ENCODE measurements around the gene NKAIN1.

DNA sequence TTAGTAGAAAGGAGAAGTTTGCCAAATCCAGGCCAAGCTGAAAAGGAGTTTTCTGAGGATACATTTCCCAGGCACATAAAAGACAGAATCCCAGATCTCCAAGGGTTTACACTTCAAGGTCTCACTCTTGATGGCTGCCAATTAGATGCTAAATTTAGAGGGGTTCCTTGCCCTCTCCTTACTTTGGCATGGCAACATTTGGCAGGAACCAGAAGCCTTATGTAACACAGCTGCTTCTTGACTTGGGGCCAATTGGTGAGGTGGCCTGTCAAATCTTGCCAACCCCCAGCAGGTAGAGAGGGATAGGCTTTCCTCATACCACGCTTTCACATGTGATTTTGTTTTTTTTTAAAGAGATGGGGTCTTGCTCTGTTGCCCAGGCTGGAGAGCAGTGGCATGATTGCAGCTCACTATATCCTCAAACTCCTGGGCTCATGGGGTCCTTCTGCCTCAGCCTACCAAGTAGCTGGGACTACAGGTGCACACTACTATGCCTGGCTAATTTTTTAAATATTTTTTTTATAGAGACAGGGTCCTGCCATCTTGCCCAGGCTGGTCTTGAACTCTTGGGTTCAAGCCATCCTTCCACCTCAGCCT lies 25.2 kb upstream of the NKAIN1 start:
- TF ChIP-seq, protein P1, sequence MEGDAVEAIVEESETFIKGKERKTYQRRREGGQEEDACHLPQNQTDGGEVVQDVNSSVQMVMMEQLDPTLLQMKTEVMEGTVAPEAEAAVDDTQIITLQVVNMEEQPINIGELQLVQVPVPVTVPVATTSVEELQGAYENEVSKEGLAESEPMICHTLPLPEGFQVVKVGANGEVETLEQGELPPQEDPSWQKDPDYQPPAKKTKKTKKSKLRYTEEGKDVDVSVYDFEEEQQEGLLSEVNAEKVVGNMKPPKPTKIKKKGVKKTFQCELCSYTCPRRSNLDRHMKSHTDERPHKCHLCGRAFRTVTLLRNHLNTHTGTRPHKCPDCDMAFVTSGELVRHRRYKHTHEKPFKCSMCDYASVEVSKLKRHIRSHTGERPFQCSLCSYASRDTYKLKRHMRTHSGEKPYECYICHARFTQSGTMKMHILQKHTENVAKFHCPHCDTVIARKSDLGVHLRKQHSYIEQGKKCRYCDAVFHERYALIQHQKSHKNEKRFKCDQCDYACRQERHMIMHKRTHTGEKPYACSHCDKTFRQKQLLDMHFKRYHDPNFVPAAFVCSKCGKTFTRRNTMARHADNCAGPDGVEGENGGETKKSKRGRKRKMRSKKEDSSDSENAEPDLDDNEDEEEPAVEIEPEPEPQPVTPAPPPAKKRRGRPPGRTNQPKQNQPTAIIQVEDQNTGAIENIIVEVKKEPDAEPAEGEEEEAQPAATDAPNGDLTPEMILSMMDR (conservative IDR thresholded peaks at IDR 0.05; ENCODE audit: low read depth in 2 of 2): no peak
- TF ChIP-seq ZNF114 (CRISPR knock-in tag; IDR thresholded peaks at IDR 0.05): no peak
- no peak for TF ChIP-seq EZH2phosphoT487 (IDR thresholded peaks at IDR 0.05; ENCODE audit: unreplicated experiment)
- TF ChIP-seq POLR2AphosphoS5 (IDR thresholded peaks at IDR 0.05; ENCODE audit: low read depth): no peak
- TF ChIP-seq EZH2 (IDR thresholded peaks at IDR 0.05; ENCODE audit: low read depth, unreplicated experiment): no peak
- no peak for TF ChIP-seq CREB1 (CRISPR knock-in tag; IDR thresholded peaks at IDR 0.05; ENCODE audit: low read depth)
- TF ChIP-seq ZNF331 (CRISPR knock-in tag; IDR thresholded peaks at IDR 0.05; ENCODE audit: low read depth): no peak
- TF ChIP-seq, protein P2, sequence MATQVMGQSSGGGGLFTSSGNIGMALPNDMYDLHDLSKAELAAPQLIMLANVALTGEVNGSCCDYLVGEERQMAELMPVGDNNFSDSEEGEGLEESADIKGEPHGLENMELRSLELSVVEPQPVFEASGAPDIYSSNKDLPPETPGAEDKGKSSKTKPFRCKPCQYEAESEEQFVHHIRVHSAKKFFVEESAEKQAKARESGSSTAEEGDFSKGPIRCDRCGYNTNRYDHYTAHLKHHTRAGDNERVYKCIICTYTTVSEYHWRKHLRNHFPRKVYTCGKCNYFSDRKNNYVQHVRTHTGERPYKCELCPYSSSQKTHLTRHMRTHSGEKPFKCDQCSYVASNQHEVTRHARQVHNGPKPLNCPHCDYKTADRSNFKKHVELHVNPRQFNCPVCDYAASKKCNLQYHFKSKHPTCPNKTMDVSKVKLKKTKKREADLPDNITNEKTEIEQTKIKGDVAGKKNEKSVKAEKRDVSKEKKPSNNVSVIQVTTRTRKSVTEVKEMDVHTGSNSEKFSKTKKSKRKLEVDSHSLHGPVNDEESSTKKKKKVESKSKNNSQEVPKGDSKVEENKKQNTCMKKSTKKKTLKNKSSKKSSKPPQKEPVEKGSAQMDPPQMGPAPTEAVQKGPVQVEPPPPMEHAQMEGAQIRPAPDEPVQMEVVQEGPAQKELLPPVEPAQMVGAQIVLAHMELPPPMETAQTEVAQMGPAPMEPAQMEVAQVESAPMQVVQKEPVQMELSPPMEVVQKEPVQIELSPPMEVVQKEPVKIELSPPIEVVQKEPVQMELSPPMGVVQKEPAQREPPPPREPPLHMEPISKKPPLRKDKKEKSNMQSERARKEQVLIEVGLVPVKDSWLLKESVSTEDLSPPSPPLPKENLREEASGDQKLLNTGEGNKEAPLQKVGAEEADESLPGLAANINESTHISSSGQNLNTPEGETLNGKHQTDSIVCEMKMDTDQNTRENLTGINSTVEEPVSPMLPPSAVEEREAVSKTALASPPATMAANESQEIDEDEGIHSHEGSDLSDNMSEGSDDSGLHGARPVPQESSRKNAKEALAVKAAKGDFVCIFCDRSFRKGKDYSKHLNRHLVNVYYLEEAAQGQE (IDR thresholded peaks at IDR 0.05; ENCODE audit: unreplicated experiment): no peak
- TF ChIP-seq, protein P3, sequence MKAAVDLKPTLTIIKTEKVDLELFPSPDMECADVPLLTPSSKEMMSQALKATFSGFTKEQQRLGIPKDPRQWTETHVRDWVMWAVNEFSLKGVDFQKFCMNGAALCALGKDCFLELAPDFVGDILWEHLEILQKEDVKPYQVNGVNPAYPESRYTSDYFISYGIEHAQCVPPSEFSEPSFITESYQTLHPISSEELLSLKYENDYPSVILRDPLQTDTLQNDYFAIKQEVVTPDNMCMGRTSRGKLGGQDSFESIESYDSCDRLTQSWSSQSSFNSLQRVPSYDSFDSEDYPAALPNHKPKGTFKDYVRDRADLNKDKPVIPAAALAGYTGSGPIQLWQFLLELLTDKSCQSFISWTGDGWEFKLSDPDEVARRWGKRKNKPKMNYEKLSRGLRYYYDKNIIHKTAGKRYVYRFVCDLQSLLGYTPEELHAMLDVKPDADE (IDR thresholded peaks at IDR 0.05): no peak
- TF ChIP-seq STAT1 (IDR thresholded peaks at IDR 0.05; ENCODE audit: unreplicated experiment): no peak
- TF ChIP-seq ZNF462 (CRISPR knock-in tag; IDR thresholded peaks at IDR 0.05): no peak

Data from GM23338 (cell line).